LoVo (cell line): ENCODE results near the gene OR7G2.

ENCODE experiments used
- DNase-seq: peaks from one replicate; pipeline ENCODE4 v3.0.0-alpha.2; 2016; ENCODE audit warnings: low spot score

OR7G2 gene

GRCh38 chr19:9107375-9107774 lies at the start of gene OR7G2:
TSS of gene OR7G2 (minus strand) at chr19:9107475. CDS start at chr19:9103243, 4,232 bp downstream.
- DNase-seq, result no peak

GRCh38 chr19:9156304-9156703 lies 49.0 kb upstream of the OR7G2 start:
- no peak for DNase-seq

- DNase-seq, result no peak
Observed at GRCh38 chr19:9155591-9155990, 48.3 kb upstream of the OR7G2 start.

GRCh38 chr19:9151367-9151766 lies 44.1 kb upstream of the OR7G2 start:
- DNase-seq, result no peak

- DNase-seq, result no peak
Observed at GRCh38 chr19:9150650-9151049, 43.4 kb upstream of the OR7G2 start.

GRCh38 chr19:9149997-9150396 lies 42.7 kb upstream of the OR7G2 start:
- peak; percentile 38 for DNase-seq

- DNase-seq, result no peak
Observed at GRCh38 chr19:9148697-9149096, 41.4 kb upstream of the OR7G2 start.

- no peak for DNase-seq
Observed at GRCh38 chr19:9146882-9147281, 39.6 kb upstream of the OR7G2 start.

GRCh38 chr19:9144920-9145319 lies 37.6 kb upstream of the OR7G2 start:
- no peak for DNase-seq

GRCh38 chr19:9140159-9140874 lies 33.0 kb upstream of the OR7G2 start, which contains the start of gene ZNF317:
TSS of gene ZNF317 (plus strand) at chr19:9140397. CDS start at chr19:9156017, 15,620 bp downstream.
- DNase-seq, result peak; percentile 95

GRCh38 chr19:9139609-9140158 lies 32.4 kb upstream of the OR7G2 start:
- DNase-seq, result peak; percentile 16

GRCh38 chr19:9132422-9132821 lies 25.1 kb upstream of the OR7G2 start:
- DNase-seq, result no peak

- no peak for DNase-seq
Observed at GRCh38 chr19:9130965-9131364, 23.7 kb upstream of the OR7G2 start.

- DNase-seq, result peak; percentile 24
Observed at GRCh38 chr19:9128171-9128570, 20.9 kb upstream of the OR7G2 start.

- no peak for DNase-seq
Observed at GRCh38 chr19:9126900-9127405, 19.7 kb upstream of the OR7G2 start, which contains the start of gene OR7G3. TSS of gene OR7G3 (minus strand) at chr19:9126950. CDS start at chr19:9126950, 0 bp downstream.

GRCh38 chr19:9116547-9116946 lies 9.3 kb upstream of the OR7G2 start:
- DNase-seq, result no peak

- DNase-seq, result no peak
Observed at GRCh38 chr19:9115307-9115813, 8.1 kb upstream of the OR7G2 start, which contains the start of gene OR7G1. TSS of gene OR7G1 (minus strand) at chr19:9115763. CDS start at chr19:9115763, 0 bp downstream.

- no peak for DNase-seq
Observed at GRCh38 chr19:9109959-9110358, 2.7 kb upstream of the OR7G2 start.

GRCh38 chr19:9086761-9087160 lies 20.5 kb downstream of the OR7G2 start, which contains the start of gene OR1M1:
TSS of gene OR1M1 (plus strand) at chr19:9087061. CDS start at chr19:9093245, 6,184 bp downstream.
- DNase-seq, result no peak

- DNase-seq, result no peak
Observed at GRCh38 chr19:9078651-9079050, 28.6 kb downstream of the OR7G2 start.

- DNase-seq, result no peak
Observed at GRCh38 chr19:9076901-9077300, 30.4 kb downstream of the OR7G2 start.

- peak; percentile 97 for DNase-seq
Observed at GRCh38 chr19:9075064-9075949, 32.0 kb downstream of the OR7G2 start.
